Motor neuron (in vitro differentiated cells): ENCODE data around the gene C1orf52. TPM values are rescaled to one million over a fixed set of nuclear protein-coding genes. Genes with fewer than 3 reads are reported as not detected.
A peak's percentile ranks its signal among the peaks of the same experiment; 100 is the strongest.

Experiments used
- ATAC-seq, 8 experiments: fragments of 200-7000 bp; cut with Tn5 transposase; replicated peaks in 6 of 8; 2 replicates each; pipeline ENCODE4 v1.8.0; 2021; ENCODE audit warnings: mild to moderate bottlenecking in 8 of 8, moderate library complexity in 8 of 8
- H3K27ac ChIP-seq, 2 donors: fragments of 250-450 bp; sonication (Bioruptor Pico); 2 replicates each; pipeline ENCODE4 v1.9.0; 2021; ENCODE audit warnings: antibody characterized with exemption in 2 of 2, mild to moderate bottlenecking in 2 of 2, moderate library complexity in 1 of 2
- H3K4me1 ChIP-seq, 2 donors: fragments of 250-450 bp; sonication (Bioruptor Pico); replicated peaks in 1 of 2; 2 replicates each; pipeline ENCODE4 v1.6.1; 2021; ENCODE audit warnings: antibody characterized with exemption in 2 of 2, mild to moderate bottlenecking in 2 of 2, moderate library complexity in 1 of 2
- H3K4me3 ChIP-seq, 5 donors: fragments of 250-450 bp; sonication (Bioruptor Pico); 2 replicates each; pipeline ENCODE4 v1.9.0; 2021; ENCODE audit warnings: antibody characterized with exemption in 5 of 5, mild to moderate bottlenecking in 5 of 5, moderate library complexity in 4 of 5
- WGBS, 10 experiments: fragments of 450-650 bp; shearing (Covaris generic); methylation state at CpG; one replicate each; pipeline ENCODE4 v1.0.0; 2022; 5-methylcytosine and 5-hydroxymethylcytosine counted together
- in situ Hi-C, 9 experiments: fragments of 400-800 bp; cut with MboI; loops; one replicate each; pipeline ENCODE4 v1.15.0; 2021; ENCODE audit warnings: low sequenced_read_pairs in 9 of 9, low pct_unique_long_range_greater_than_20kb in 2 of 9; ENCODE audit not compliant: unreplicated experiment in 9 of 9
- total RNA-seq, 8 experiments: library from RNA; unstranded; fragments of 300-600 nt; gene quantifications; 2 replicates each; pipeline versions ENCODE4 v1.2.3 to v1.2.4, GENCODE V29; 2022

C1orf52 gene
- total RNA-seq, 8 experiments from 2014 or later = 33.8 to 95.3 (median 59.4) TPM

- no peak overlapping the region for H3K27ac ChIP-seq
- peak in 4 of 8 experiments; percentile 21 to 58 (median 32) for ATAC-seq
- in situ Hi-C loops = loop anchor here in 1 of 9 experiments (10.0 kb wide), 1 partner anchor 140 kb away; no protein-coding TSS in a partner anchor
- H3K4me1 ChIP-seq = no peaks in the 10 kb centered on the region
- 0 to 88% (median 69%) methylated on average over 1 to 4 of the region's 4 CpGs for WGBS, 10 experiments
- H3K4me3 ChIP-seq = no peak overlapping the region
Measured at GRCh38 chr1:85244271-85245061, 15.0 kb downstream of the C1orf52 start.

- Histone ChIP-seq H3K4me1 (no peaks in the 10 kb centered on the region), H3K27ac (no peak overlapping the region), H3K4me3 (no peak overlapping the region)
- in situ Hi-C loops = loop anchor here in 1 of 9 experiments (10.0 kb wide), 1 partner anchor 139 kb away; no protein-coding TSS in a partner anchor
- ATAC-seq = peak in 1 of 8 experiments; percentile 55
Measured at GRCh38 chr1:85243372-85243771, 16.1 kb downstream of the C1orf52 start.

- in situ Hi-C loops = loop anchor here in 1 of 9 experiments (10.0 kb wide), 1 partner anchor 136 kb away; no protein-coding TSS in a partner anchor
- Histone ChIP-seq H3K27ac (no peak overlapping the region), H3K4me3 (no peak overlapping the region), H3K4me1 (no peaks in the 10 kb centered on the region)
- no peak for ATAC-seq
- 10 to 93% (median 71%) methylated on average over 1 of the region's 1 CpG for WGBS, 10 experiments
Measured at GRCh38 chr1:85240643-85241042, 18.8 kb downstream of the C1orf52 start.

- in situ Hi-C loops = loop anchor here in 1 of 9 experiments (10.0 kb wide), 1 partner anchor 135 kb away; no protein-coding TSS in a partner anchor
- 0 to 67% (median 46%) methylated on average over 1 of the region's 1 CpG; no CpG with 5 or more reads in 2 of the 10 experiments for WGBS, 10 experiments
- ATAC-seq = peak in 3 of 8 experiments; percentile 42 to 61 (median 54)
- Histone ChIP-seq H3K27ac (no peak overlapping the region), H3K4me3 (no peak overlapping the region), H3K4me1 (no peaks in the 10 kb centered on the region)
Measured at GRCh38 chr1:85240174-85240601, 19.3 kb downstream of the C1orf52 start.

GRCh38 chr1:85237613-85238012 is 21.8 kb downstream of the C1orf52 start:
- WGBS, 10 experiments = 71 to 100% (median 100%) methylated on average over 1 of the region's 1 CpG; no CpG with 5 or more reads in 4 of the 10 experiments
- in situ Hi-C loops = loop anchor here in 1 of 9 experiments (10.0 kb wide), 1 partner anchor 293 kb away; no protein-coding TSS in a partner anchor
- no peak for ATAC-seq
- Histone ChIP-seq H3K4me1 (no peaks in the 10 kb centered on the region), H3K4me3 (no peak overlapping the region), H3K27ac (no peak overlapping the region)

- H3K4me1 ChIP-seq = peaks cover 0 to 1% of the 10 kb centered on the region in 2 donors
- no peak overlapping the region for H3K27ac ChIP-seq
- in situ Hi-C loops = loop anchor here in 1 of 9 experiments (10.0 kb wide), 1 partner anchor 286 kb away; no protein-coding TSS in a partner anchor
- WGBS, 10 experiments = 59 to 94% (median 90%) methylated on average over 3 to 8 of the region's 8 CpGs; no CpG with 5 or more reads in 1 of the 10 experiments
- ATAC-seq = peak in 1 of 8 experiments; percentile 51
- no peak overlapping the region for H3K4me3 ChIP-seq
Measured at GRCh38 chr1:85230305-85230977, 29.0 kb downstream of the C1orf52 start.

GRCh38 chr1:85229574-85230097 is 29.8 kb downstream of the C1orf52 start:
- Histone ChIP-seq H3K27ac (no peak overlapping the region), H3K4me1 (peaks cover 0 to 5% of the 10 kb centered on the region in 2 donors), H3K4me3 (no peak overlapping the region)
- WGBS, 10 experiments = 29 to 93% (median 73%) methylated on average over 1 to 6 of the region's 6 CpGs; no CpG with 5 or more reads in 1 of the 10 experiments
- in situ Hi-C loops = loop anchor here in 1 of 9 experiments (10.0 kb wide), 1 partner anchor 285 kb away; no protein-coding TSS in a partner anchor
- peak in 1 of 8 experiments; percentile 35 for ATAC-seq

- 0 to 100% (median 69%) methylated on average over 1 of the region's 1 CpG for WGBS, 10 experiments
- ATAC-seq = no peak
- peaks cover 0 to 5% of the 10 kb centered on the region in 2 donors for H3K4me1 ChIP-seq
- H3K4me3 ChIP-seq = no peak overlapping the region
- in situ Hi-C loops = no loop called here
- no peak overlapping the region for H3K27ac ChIP-seq
Measured at GRCh38 chr1:85228972-85229371, 30.5 kb downstream of the C1orf52 start.

GRCh38 chr1:85225624-85226380 is 33.7 kb downstream of the C1orf52 start:
- Histone ChIP-seq H3K27ac (no peak overlapping the region), H3K4me1 (peaks cover 0 to 5% of the 10 kb centered on the region in 2 donors), H3K4me3 (no peak overlapping the region)
- ATAC-seq = peak in 1 of 8 experiments; percentile 16
- 10 to 65% (median 50%) methylated on average over 1 to 5 of the region's 5 CpGs for WGBS, 10 experiments
- in situ Hi-C loops = no loop called here

- no peak overlapping the region for H3K27ac ChIP-seq
- 57 to 100% (median 87%) methylated on average over 1 to 3 of the region's 3 CpGs; no CpG with 5 or more reads in 1 of the 10 experiments for WGBS, 10 experiments
- H3K4me3 ChIP-seq = no peak overlapping the region
- no peak for ATAC-seq
- in situ Hi-C loops = no loop called here
- peaks cover 0 to 5% of the 10 kb centered on the region in 2 donors for H3K4me1 ChIP-seq
Measured at GRCh38 chr1:85224734-85225623, 34.5 kb downstream of the C1orf52 start.

GRCh38 chr1:85224295-85224694 is 35.2 kb downstream of the C1orf52 start:
- no peak for ATAC-seq
- Histone ChIP-seq H3K4me1 (peaks cover 0 to 5% of the 10 kb centered on the region in 2 donors), H3K27ac (no peak overlapping the region), H3K4me3 (no peak overlapping the region)
- in situ Hi-C loops = no loop called here
